ENCODE data around the gene RASGRF1. TPM values are rescaled to one million over a fixed set of nuclear protein-coding genes. Genes with fewer than 3 reads are reported as not detected.

The RASGRF1 gene
- total and polyA plus RNA-seq, 7 donors = 0.03 to 0.05 TPM; not detected in 5

- no peak overlapping the region for H3K27ac ChIP-seq
- H3K4me1 ChIP-seq = no peaks in the 10 kb centered on the region
- no peak overlapping the region for H3K4me3 ChIP-seq
- no peak for DNase-seq
- intact Hi-C loops (cut with DNase I) = no loop called here
- ATAC-seq = no peak
- TF ChIP-seq CTCF (IDR thresholded peaks at IDR 0.05) = no peak
- H3K27me3 ChIP-seq (ENCODE audit: insufficient read depth in 3 of 3, low read length in 2 of 3) = peaks cover 0 to 9% (median 3%) of the 10 kb centered on the region in 3 donors
- H3K9me3 ChIP-seq = no peaks in the 10 kb centered on the region
- WGBS, 3 donors = 78 to 83% (median 78%) methylated on average over 19 of the region's 19 CpGs
- no peaks in the 10 kb centered on the region for H3K36me3 ChIP-seq (ENCODE audit: insufficient read depth in 1 of 2, low read depth in 1 of 2)
Measured at GRCh38 chr15:79046691-79047404, 43.7 kb downstream of the RASGRF1 start.

GRCh38 chr15:79045041-79045440, 45.5 kb downstream of the RASGRF1 start:
- whole genome bisulfite sequencing, 3 donors = 41 to 75% (median 55%) methylated on average over 1 of the region's 1 CpG
- Histone ChIP-seq H3K27ac (no peak overlapping the region), H3K27me3 (ENCODE audit: insufficient read depth in 3 of 3, low read length in 2 of 3) (peaks cover 0 to 9% (median 3%) of the 10 kb centered on the region in 3 donors), H3K36me3 (ENCODE audit: insufficient read depth in 1 of 2, low read depth in 1 of 2) (no peaks in the 10 kb centered on the region), H3K4me3 (no peak overlapping the region), H3K4me1 (no peaks in the 10 kb centered on the region), H3K9me3 (no peaks in the 10 kb centered on the region)
- ATAC-seq = no peak
- DNase-seq = no peak
- intact Hi-C loops (cut with DNase I) = no loop called here
- no peak for TF ChIP-seq CTCF (IDR thresholded peaks at IDR 0.05)

- Histone ChIP-seq H3K4me3 (no peak overlapping the region), H3K9me3 (no peaks in the 10 kb centered on the region), H3K4me1 (no peaks in the 10 kb centered on the region), H3K36me3 (ENCODE audit: insufficient read depth in 1 of 2, low read depth in 1 of 2) (no peaks in the 10 kb centered on the region), H3K27me3 (ENCODE audit: insufficient read depth in 3 of 3, low read length in 2 of 3) (peaks cover 0 to 9% (median 3%) of the 10 kb centered on the region in 3 donors), H3K27ac (no peak overlapping the region)
- DNase-seq (no peak), ATAC-seq (no peak)
- TF ChIP-seq CTCF (IDR thresholded peaks at IDR 0.05) = no peak
- intact Hi-C loops (cut with DNase I) = no loop called here
- whole genome bisulfite sequencing, 3 donors = 61 to 63% (median 62%) methylated on average over 2 of the region's 2 CpGs
Measured at GRCh38 chr15:79042213-79042928, 48.2 kb downstream of the RASGRF1 start.

- no peak overlapping the region for H3K4me3 ChIP-seq
- no peaks in the 10 kb centered on the region for H3K4me1 ChIP-seq
- DNase-seq (no peak), ATAC-seq (no peak)
- no peak overlapping the region for H3K27ac ChIP-seq
- no peak for TF ChIP-seq CTCF (IDR thresholded peaks at IDR 0.05)
- no peaks in the 10 kb centered on the region for H3K36me3 ChIP-seq (ENCODE audit: insufficient read depth in 1 of 2, low read depth in 1 of 2)
- intact Hi-C loops (cut with DNase I) = no loop called here
- H3K27me3 ChIP-seq (ENCODE audit: insufficient read depth in 3 of 3, low read length in 2 of 3) = peaks cover 0 to 10% (median 3%) of the 10 kb centered on the region in 3 donors
- 56 to 63% (median 58%) methylated on average over 4 of the region's 4 CpGs for WGBS, 3 donors
- H3K9me3 ChIP-seq = no peaks in the 10 kb centered on the region
Measured at GRCh38 chr15:79041601-79042168, 48.9 kb downstream of the RASGRF1 start.
